GM04503 (cell line): Measurements from ENCODE around the gene MXD1.

Experiments used
- DNase-seq: peaks from one replicate; pipeline ENCODE4 v3.0.0-alpha.2; 2012; ENCODE audit warnings: low read depth

The MXD1 gene

GRCh38 chr2:69954084-69954483 lies 39.2 kb downstream of the MXD1 start:
- DNase-seq = no peak

- no peak for DNase-seq
Measured at GRCh38 chr2:69955029-69955428, 40.1 kb downstream of the MXD1 start.

- DNase-seq = no peak
Measured at GRCh38 chr2:69956475-69956979, 41.6 kb downstream of the MXD1 start.

GRCh38 chr2:69957965-69958364 lies 43.1 kb downstream of the MXD1 start:
- no peak for DNase-seq

GRCh38 chr2:69958480-69958879 lies 43.6 kb downstream of the MXD1 start:
- DNase-seq = no peak

GRCh38 chr2:69959425-69959824 lies 44.5 kb downstream of the MXD1 start:
- no peak for DNase-seq

GRCh38 chr2:69960821-69961220 lies 45.9 kb downstream of the MXD1 start:
- no peak for DNase-seq

- no peak for DNase-seq
Measured at GRCh38 chr2:69961496-69961895, 46.6 kb downstream of the MXD1 start, which contains the start of gene ASPRV1. Gene ASPRV1 (minus strand): TSS chr2:69961631. CDS start chr2:69961436, 195 bp downstream.

GRCh38 chr2:69962986-69963730 lies 48.2 kb downstream of the MXD1 start:
- no peak for DNase-seq

- DNase-seq = no peak
Measured at GRCh38 chr2:69964353-69964841, 49.5 kb downstream of the MXD1 start.

- no peak for DNase-seq
Measured at GRCh38 chr2:69965756-69966445, 51.0 kb downstream of the MXD1 start.

- no peak for DNase-seq
Measured at GRCh38 chr2:69966496-69966895, 51.6 kb downstream of the MXD1 start.

GRCh38 chr2:69968609-69969008 lies 53.7 kb downstream of the MXD1 start:
- no peak for DNase-seq

- no peak for DNase-seq
Measured at GRCh38 chr2:69969126-69969983, 54.4 kb downstream of the MXD1 start.

- no peak for DNase-seq
Measured at GRCh38 chr2:69969991-69970390, 55.1 kb downstream of the MXD1 start.

GRCh38 chr2:69972822-69973221 lies 57.9 kb downstream of the MXD1 start:
- no peak for DNase-seq

- DNase-seq = peak; percentile 45
Measured at GRCh38 chr2:69973335-69973735, 58.4 kb downstream of the MXD1 start.

GRCh38 chr2:69975136-69975852 lies 60.4 kb downstream of the MXD1 start:
- no peak for DNase-seq

GRCh38 chr2:69975853-69976462 lies 61.0 kb downstream of the MXD1 start:
- no peak for DNase-seq

- no peak for DNase-seq
Measured at GRCh38 chr2:69977186-69977585, 62.3 kb downstream of the MXD1 start.

GRCh38 chr2:69977906-69978482 lies 63.1 kb downstream of the MXD1 start:
- DNase-seq = no peak
